Keratinocyte (primary cell): ENCODE measurements around the gene AQP7. TPM values are rescaled to one million over a fixed set of nuclear protein-coding genes. Genes with fewer than 3 reads are reported as not detected.

Experiments
- DNase-seq: peaks from one replicate; pipeline ENCODE4 v3.0.0-alpha.2; 2011; ENCODE audit warnings: low read depth, missing footprints, low spot score
- FAIRE-seq: peaks from 2 replicates; lab custom pipeline; 2011; peaks lifted over from hg19 to GRCh38; lab: Jason Lieb, UNC
- H2AFZ ChIP-seq: 2 replicates; pipeline ENCODE4 v1.6.0; 2012; ENCODE audit warnings: low read length, control low read depth, inconsistent platforms; ENCODE audit not compliant: control insufficient read depth
- H3K27ac ChIP-seq: 2 replicates; pipeline ENCODE4 v1.5.1; 2011; ENCODE audit warnings: low read length; ENCODE audit not compliant: control insufficient read depth, insufficient read depth
- H3K27me3 ChIP-seq: 3 replicates; pipeline ENCODE4 v1.6.0; 2011; ENCODE audit warnings: low read length; ENCODE audit not compliant: control insufficient read depth, insufficient read depth; ENCODE audit errors: extremely low read depth
- H3K36me3 ChIP-seq, 2 experiments: 2 replicates in 1 of 2; 3 replicates in 1 of 2; pipeline ENCODE4 v1.5.1; 2011; ENCODE audit warnings: low read length in 2 of 2, mild to moderate bottlenecking in 1 of 2; ENCODE audit not compliant: control insufficient read depth in 2 of 2, insufficient read depth in 2 of 2; ENCODE audit errors: extremely low read depth in 1 of 2
- H3K4me1 ChIP-seq: 3 replicates; pipeline ENCODE4 v1.5.1; 2011; ENCODE audit warnings: low read length; ENCODE audit not compliant: control insufficient read depth, insufficient read depth; ENCODE audit errors: extremely low read depth
- H3K4me2 ChIP-seq: 3 replicates; pipeline ENCODE4 v1.6.0; 2011; ENCODE audit warnings: low read depth, low read length; ENCODE audit not compliant: control insufficient read depth, insufficient read depth; ENCODE audit errors: extremely low read depth
- H3K4me3 ChIP-seq, 3 experiments: fragments of 200-600 bp in 1 of 3; sonication (generic) in 1 of 3; 2 replicates in 2 of 3; 3 replicates in 1 of 3; pipeline ENCODE4 v1.5.1; 2011 to 2016; ENCODE audit warnings: low read length in 3 of 3, mild to moderate bottlenecking in 3 of 3, control low read depth in 2 of 3, inconsistent platforms in 1 of 3, low read depth in 1 of 3, mixed read lengths in 1 of 3, mixed run types in 1 of 3, moderate library complexity in 1 of 3; ENCODE audit not compliant: control insufficient read depth in 2 of 3, insufficient read depth in 2 of 3; ENCODE audit errors: extremely low read depth in 1 of 3
- H3K79me2 ChIP-seq: 2 replicates; pipeline ENCODE4 v1.6.0; 2012; ENCODE audit warnings: low read length; ENCODE audit not compliant: control insufficient read depth, insufficient read depth
- H3K9ac ChIP-seq: 3 replicates; pipeline ENCODE4 v1.6.0; 2011; ENCODE audit warnings: low read length; ENCODE audit not compliant: control insufficient read depth, insufficient read depth; ENCODE audit errors: extremely low read depth
- H3K9me1 ChIP-seq: 3 replicates; pipeline ENCODE4 v1.6.0; 2011; ENCODE audit warnings: low read length; ENCODE audit not compliant: control insufficient read depth, insufficient read depth; ENCODE audit errors: extremely low read depth
- H3K9me3 ChIP-seq: 2 replicates; pipeline ENCODE4 v1.5.1; 2012; ENCODE audit warnings: low read depth, low read length; ENCODE audit not compliant: control insufficient read depth
- H4K20me1 ChIP-seq: 3 replicates; pipeline ENCODE4 v1.6.0; 2011; ENCODE audit warnings: low read length; ENCODE audit not compliant: control insufficient read depth, insufficient read depth; ENCODE audit errors: extremely low read depth
- CTCF ChIP-seq, 3 experiments: IDR thresholded peaks in 1 of 3; conservative IDR thresholded peaks in 1 of 3; optimal IDR thresholded peaks in 1 of 3; 2 replicates in 2 of 3; 3 replicates in 1 of 3; pipeline versions ENCODE3 to v1.5.1; 2011; ENCODE audit warnings: low read length in 3 of 3, mild to moderate bottlenecking in 3 of 3, moderate library complexity in 2 of 3, control low read depth in 1 of 3, inconsistent platforms in 1 of 3; ENCODE audit not compliant: insufficient read depth in 2 of 3; ENCODE audit errors: extremely low read depth in 1 of 3
- EZH2 ChIP-seq: IDR thresholded peaks from one replicate; pipeline ENCODE4 v1.6.1; 2012; ENCODE audit warnings: inconsistent platforms, mild to moderate bottlenecking, low read length, moderate library complexity
- dilution Hi-C: fragments of 300-500 bp; cut with MboI; formaldehyde crosslinking; loops from one replicate; pipeline ENCODE4 v1.7.0; 2020; ENCODE audit warnings: low sequenced_read_pairs; ENCODE audit not compliant: extremely low pct_ligation_motif_present
- polyA plus RNA-seq, 5 experiments: library from polyadenylated mRNA; depleted of rRNA in 3 of 5; stranded (reverse) in 3 of 5; stranded (forward) in 1 of 5; unstranded in 1 of 5; fragments of >200 nt; gene quantifications; 1 replicate in 1 of 5; 2 replicates in 3 of 5; 3 replicates in 1 of 5; pipeline versions ENCODE4 v1.2.1 to v1.2.3, GENCODE V29; 2011 to 2012; ENCODE audit warnings: missing spikeins in 2 of 5, low read depth in 1 of 5, low replicate concordance in 1 of 5

AQP7 gene
- polyA plus RNA-seq, 1 donor (not counting 4 experiments of a cell fraction or from before 2014, with no cell fraction given), result not detected

DNA sequence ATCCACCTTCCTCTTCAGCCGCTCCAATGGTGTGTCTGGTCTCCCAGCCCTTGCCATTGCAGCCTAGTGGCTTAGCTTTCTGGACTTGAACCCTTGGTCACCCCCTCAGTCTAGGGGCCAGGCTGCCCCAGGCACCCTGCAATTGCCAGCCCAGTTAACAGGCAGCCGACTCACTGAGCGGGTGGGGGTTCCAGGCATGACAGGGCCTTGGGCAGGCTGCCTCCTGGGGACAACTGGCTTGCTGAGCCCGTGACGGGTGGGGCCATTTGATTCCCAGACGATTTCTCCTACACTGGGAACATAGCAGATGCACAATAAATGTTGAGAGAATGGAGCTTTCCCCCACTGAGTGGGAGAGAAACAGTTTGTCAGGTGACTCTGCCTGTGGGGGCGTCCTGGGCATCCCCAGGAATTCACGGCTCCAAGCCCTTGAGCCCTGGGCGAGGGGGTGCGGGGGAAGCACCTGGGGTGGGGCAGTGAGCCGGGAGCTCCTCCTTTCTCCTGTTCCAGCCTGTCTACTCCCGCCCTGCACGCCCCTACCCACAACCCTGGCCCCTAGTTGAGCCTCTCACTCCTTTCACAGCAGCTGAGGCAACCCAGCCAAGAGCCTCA lies 12.6 kb upstream of the AQP7 start:
- H3K4me3 ChIP-seq, result no peak overlapping the region
- H3K36me3 ChIP-seq, result no peaks in the 10 kb centered on the region
- no peak for TF ChIP-seq CTCF (optimal IDR thresholded peaks at IDR 0.05 in 1 of 3, IDR thresholded peaks at IDR 0.05 in 1 of 3, conservative IDR thresholded peaks at IDR 0.05 in 1 of 3; ENCODE audit: extremely low read depth in 1 of 3, insufficient read depth in 2 of 3, low read length in 3 of 3)
- TF ChIP-seq EZH2, result no peak
- H3K4me1 ChIP-seq, result peaks cover 45% of the 10 kb centered on the region
- no peaks in the 10 kb centered on the region for H3K9me3 ChIP-seq
- dilution Hi-C loops, result no loop called here
- H3K27me3 ChIP-seq, result no peaks in the 10 kb centered on the region
- no peak overlapping the region for H3K9ac ChIP-seq
- H3K79me2 ChIP-seq, result no peaks in the 10 kb centered on the region
- DNase-seq (no peak), FAIRE-seq (no peak)
- peak overlapping the region; percentile 24 for H3K4me2 ChIP-seq
- H3K9me1 ChIP-seq, result no peaks in the 10 kb centered on the region
- no peak overlapping the region for H2AFZ ChIP-seq
- H4K20me1 ChIP-seq, result no peaks in the 10 kb centered on the region
- no peak overlapping the region for H3K27ac ChIP-seq

- no peak overlapping the region for H3K27ac ChIP-seq
- H3K9me1 ChIP-seq, result no peaks in the 10 kb centered on the region
- no peak overlapping the region for H3K4me2 ChIP-seq
- H3K4me3 ChIP-seq, result no peak overlapping the region
- FAIRE-seq (no peak), DNase-seq (no peak)
- H3K27me3 ChIP-seq, result no peaks in the 10 kb centered on the region
- TF ChIP-seq EZH2 (no peak), CTCF (optimal IDR thresholded peaks at IDR 0.05 in 1 of 3, IDR thresholded peaks at IDR 0.05 in 1 of 3, conservative IDR thresholded peaks at IDR 0.05 in 1 of 3; ENCODE audit: extremely low read depth in 1 of 3, insufficient read depth in 2 of 3, low read length in 3 of 3) (no peak)
- peaks cover 45% of the 10 kb centered on the region for H3K4me1 ChIP-seq
- dilution Hi-C loops, result no loop called here
- H4K20me1 ChIP-seq, result no peaks in the 10 kb centered on the region
- H3K36me3 ChIP-seq, result no peaks in the 10 kb centered on the region
- no peaks in the 10 kb centered on the region for H3K9me3 ChIP-seq
- H3K9ac ChIP-seq, result no peak overlapping the region
- no peak overlapping the region for H2AFZ ChIP-seq
- H3K79me2 ChIP-seq, result no peaks in the 10 kb centered on the region
Measured at GRCh38 chr9:33414268-33414667, 11.9 kb upstream of the AQP7 start.
